Peyer's patch (tissue), 4 donors: ENCODE data around the gene CHST15. TPM values are rescaled to one million over a fixed set of nuclear protein-coding genes. Genes with fewer than 3 reads are reported as not detected.
A peak's percentile ranks its signal among the peaks of the same experiment; 100 is the strongest.

ENCODE experiments used
- DNase-seq, 3 donors: peaks; one replicate each; pipeline ENCODE4 v3.0.0-alpha.2; 2017 to 2019
- H3K27ac ChIP-seq, 4 donors: fragments of 200-600 bp; sonication (generic); one replicate each; pipeline ENCODE4 v1.5.1; 2016 to 2019
- H3K27me3 ChIP-seq, 2 donors: fragments of 200-600 bp; sonication (generic); one replicate each; pipeline ENCODE4 v1.5.1; 2019
- H3K36me3 ChIP-seq, 3 donors: fragments of 200-600 bp; sonication (generic); one replicate each; pipeline ENCODE4 v1.5.1; 2016 to 2019
- H3K4me1 ChIP-seq, 4 donors: fragments of 200-600 bp; sonication (generic); one replicate each; pipeline ENCODE4 v1.5.1; 2016 to 2019
- H3K4me3 ChIP-seq, 4 donors: fragments of 200-600 bp; sonication (generic); 1 replicate in 3 of 4; 2 replicates in 1 of 4; pipeline ENCODE4 v1.5.1; 2016 to 2019; ENCODE audit warnings: mild to moderate bottlenecking in 1 of 4
- H3K9me3 ChIP-seq, 4 donors: fragments of 200-600 bp; sonication (generic); one replicate each; pipeline ENCODE4 v1.5.1; 2016 to 2019; ENCODE audit warnings: mild to moderate bottlenecking in 1 of 4
- POLR2A ChIP-seq, 2 donors: fragments of 450-650 bp; IDR thresholded peaks; one replicate each; pipeline ENCODE4 v1.5.1; 2017; ENCODE audit warnings: antibody characterized with exemption in 2 of 2, mild to moderate bottlenecking in 2 of 2, moderate library complexity in 2 of 2
- total RNA-seq, 4 donors: library from RNA; depleted of rRNA; stranded (reverse); fragments of >200 nt; gene quantifications; one replicate each; pipeline ENCODE4 v1.1.0, GENCODE V29; 2016
- TF ChIP-seq, protein P1 (sequence below), 6 experiments: fragments of 450-650 bp in 4 of 6; fragments of 200-600 bp in 2 of 6; sonication (generic) in 1 of 6; IDR thresholded peaks; one replicate each; pipeline ENCODE4 v1.5.1; 2017 to 2019; ENCODE audit warnings: antibody characterized with exemption in 6 of 6, mild to moderate bottlenecking in 3 of 6, moderate library complexity in 1 of 6

Gene CHST15
- total RNA-seq, 4 donors from 2014 or later = 3.9 to 55.3 (median 10.9) TPM

DNA sequence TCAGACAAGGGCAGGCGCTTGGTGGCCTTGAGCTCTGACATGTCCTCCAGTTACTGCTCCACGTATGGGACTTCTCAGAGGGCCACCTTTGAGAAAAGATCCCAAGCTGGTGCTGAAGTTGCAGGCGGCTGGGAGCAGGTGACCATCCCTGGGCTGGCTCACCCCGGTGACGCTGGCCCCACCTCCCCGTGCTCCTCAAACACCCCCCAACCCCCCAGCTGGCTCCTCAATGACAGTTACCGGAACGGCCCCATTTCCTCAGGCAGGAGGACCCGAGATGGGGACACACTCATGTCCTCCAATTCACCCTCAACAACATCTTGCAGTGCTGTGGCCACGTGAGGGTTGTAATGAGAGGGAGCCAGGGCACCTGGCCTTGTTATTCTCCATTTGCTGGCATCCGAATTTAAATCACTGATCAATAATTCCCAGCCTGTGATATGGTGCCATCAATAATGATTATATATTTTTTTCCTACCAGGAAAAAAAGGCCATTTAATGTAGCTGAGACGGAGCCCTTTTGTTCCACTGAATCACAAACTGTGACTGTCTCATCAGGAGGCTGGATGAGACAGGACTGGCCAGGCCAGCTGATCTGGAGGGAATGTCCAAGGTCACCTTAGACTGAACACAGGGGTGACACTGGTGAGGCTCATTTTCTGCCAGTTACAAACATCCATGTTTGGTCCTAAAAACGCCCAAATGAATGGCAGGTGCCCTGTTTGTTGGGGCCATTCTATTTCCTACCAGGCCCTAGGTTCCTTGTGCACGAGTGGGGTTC lies 64.5 kb downstream of the CHST15 start:
- Histone ChIP-seq H3K27ac (no peak overlapping the region), H3K4me3 (no peak overlapping the region), H3K36me3 (no peaks in the 10 kb centered on the region), H3K27me3 (no peaks in the 10 kb centered on the region), H3K4me1 (peaks cover 0 to 12% (median 0%) of the 10 kb centered on the region in 4 donors), H3K9me3 (no peaks in the 10 kb centered on the region)
- TF ChIP-seq, protein P1, sequence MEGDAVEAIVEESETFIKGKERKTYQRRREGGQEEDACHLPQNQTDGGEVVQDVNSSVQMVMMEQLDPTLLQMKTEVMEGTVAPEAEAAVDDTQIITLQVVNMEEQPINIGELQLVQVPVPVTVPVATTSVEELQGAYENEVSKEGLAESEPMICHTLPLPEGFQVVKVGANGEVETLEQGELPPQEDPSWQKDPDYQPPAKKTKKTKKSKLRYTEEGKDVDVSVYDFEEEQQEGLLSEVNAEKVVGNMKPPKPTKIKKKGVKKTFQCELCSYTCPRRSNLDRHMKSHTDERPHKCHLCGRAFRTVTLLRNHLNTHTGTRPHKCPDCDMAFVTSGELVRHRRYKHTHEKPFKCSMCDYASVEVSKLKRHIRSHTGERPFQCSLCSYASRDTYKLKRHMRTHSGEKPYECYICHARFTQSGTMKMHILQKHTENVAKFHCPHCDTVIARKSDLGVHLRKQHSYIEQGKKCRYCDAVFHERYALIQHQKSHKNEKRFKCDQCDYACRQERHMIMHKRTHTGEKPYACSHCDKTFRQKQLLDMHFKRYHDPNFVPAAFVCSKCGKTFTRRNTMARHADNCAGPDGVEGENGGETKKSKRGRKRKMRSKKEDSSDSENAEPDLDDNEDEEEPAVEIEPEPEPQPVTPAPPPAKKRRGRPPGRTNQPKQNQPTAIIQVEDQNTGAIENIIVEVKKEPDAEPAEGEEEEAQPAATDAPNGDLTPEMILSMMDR (IDR thresholded peaks at IDR 0.05) = no peak
- TF ChIP-seq POLR2A (IDR thresholded peaks at IDR 0.05) = no peak
- no peak for DNase-seq

- Histone ChIP-seq H3K36me3 (no peaks in the 10 kb centered on the region), H3K27me3 (no peaks in the 10 kb centered on the region), H3K4me3 (no peak overlapping the region), H3K27ac (no peak overlapping the region), H3K4me1 (peaks cover 0 to under 1% (median 0%) of the 10 kb centered on the region in 4 donors), H3K9me3 (no peaks in the 10 kb centered on the region)
- TF ChIP-seq, protein P1 (IDR thresholded peaks at IDR 0.05) = no peak
- TF ChIP-seq POLR2A (IDR thresholded peaks at IDR 0.05) = no peak
- DNase-seq = no peak
Measured at GRCh38 chr10:124027651-124028050, 65.7 kb downstream of the CHST15 start.

DNA sequence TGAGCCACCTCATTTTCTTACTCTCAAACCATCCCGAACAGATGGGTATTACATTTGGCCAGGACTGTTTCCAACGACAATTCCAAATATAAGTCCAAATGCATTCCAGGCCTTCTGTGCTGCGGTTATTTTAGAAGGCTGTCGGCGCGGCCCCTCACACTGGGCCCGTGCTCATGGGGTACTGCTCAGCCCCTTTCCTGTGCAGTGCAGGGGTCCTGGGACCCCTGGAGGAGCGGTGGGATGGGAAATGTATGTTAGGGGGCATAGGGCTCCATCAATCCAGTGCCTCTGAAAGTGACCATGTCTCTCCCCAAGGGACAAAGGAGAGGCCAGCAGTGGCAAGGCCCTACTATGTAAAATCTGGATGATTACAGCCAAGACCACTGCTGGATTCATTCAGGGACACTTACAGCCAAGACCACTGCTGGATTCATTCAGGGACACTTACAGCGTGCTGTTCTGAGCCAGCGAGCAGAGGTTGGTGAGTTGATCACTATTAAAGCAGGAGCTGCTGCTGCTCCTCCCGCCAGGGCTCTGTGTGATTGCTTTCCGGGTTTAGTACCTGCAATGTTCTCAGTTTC lies 66.3 kb downstream of the CHST15 start:
- TF ChIP-seq, protein P1 (IDR thresholded peaks at IDR 0.05) = no peak
- TF ChIP-seq POLR2A (IDR thresholded peaks at IDR 0.05) = no peak
- Histone ChIP-seq H3K4me3 (no peak overlapping the region), H3K27me3 (no peaks in the 10 kb centered on the region), H3K4me1 (no peaks in the 10 kb centered on the region), H3K9me3 (no peaks in the 10 kb centered on the region), H3K27ac (no peak overlapping the region), H3K36me3 (no peaks in the 10 kb centered on the region)
- DNase-seq = no peak

DNA sequence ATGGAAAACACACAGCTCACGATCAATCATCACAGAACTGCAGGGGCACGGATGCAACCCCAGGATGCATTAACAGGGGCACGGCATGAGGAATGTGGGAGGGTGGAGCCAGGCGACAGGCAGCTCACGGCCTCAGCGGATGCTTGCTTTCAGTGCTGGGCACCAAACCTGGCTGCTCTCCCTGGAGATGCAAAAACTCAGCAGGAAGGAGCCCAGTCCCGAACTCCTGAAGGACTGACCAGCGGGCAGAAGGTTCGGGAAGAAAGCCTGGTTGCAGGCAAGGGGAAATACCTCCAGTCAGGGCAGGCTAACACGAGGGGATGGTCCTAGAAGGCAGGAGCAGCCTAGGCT lies 66.8 kb downstream of the CHST15 start:
- Histone ChIP-seq H3K27ac (no peak overlapping the region), H3K4me3 (no peak overlapping the region), H3K36me3 (no peaks in the 10 kb centered on the region), H3K27me3 (no peaks in the 10 kb centered on the region), H3K9me3 (no peaks in the 10 kb centered on the region), H3K4me1 (no peaks in the 10 kb centered on the region)
- no peak for DNase-seq
- TF ChIP-seq, protein P1 (IDR thresholded peaks at IDR 0.05) = no peak
- TF ChIP-seq POLR2A (IDR thresholded peaks at IDR 0.05) = no peak

DNA sequence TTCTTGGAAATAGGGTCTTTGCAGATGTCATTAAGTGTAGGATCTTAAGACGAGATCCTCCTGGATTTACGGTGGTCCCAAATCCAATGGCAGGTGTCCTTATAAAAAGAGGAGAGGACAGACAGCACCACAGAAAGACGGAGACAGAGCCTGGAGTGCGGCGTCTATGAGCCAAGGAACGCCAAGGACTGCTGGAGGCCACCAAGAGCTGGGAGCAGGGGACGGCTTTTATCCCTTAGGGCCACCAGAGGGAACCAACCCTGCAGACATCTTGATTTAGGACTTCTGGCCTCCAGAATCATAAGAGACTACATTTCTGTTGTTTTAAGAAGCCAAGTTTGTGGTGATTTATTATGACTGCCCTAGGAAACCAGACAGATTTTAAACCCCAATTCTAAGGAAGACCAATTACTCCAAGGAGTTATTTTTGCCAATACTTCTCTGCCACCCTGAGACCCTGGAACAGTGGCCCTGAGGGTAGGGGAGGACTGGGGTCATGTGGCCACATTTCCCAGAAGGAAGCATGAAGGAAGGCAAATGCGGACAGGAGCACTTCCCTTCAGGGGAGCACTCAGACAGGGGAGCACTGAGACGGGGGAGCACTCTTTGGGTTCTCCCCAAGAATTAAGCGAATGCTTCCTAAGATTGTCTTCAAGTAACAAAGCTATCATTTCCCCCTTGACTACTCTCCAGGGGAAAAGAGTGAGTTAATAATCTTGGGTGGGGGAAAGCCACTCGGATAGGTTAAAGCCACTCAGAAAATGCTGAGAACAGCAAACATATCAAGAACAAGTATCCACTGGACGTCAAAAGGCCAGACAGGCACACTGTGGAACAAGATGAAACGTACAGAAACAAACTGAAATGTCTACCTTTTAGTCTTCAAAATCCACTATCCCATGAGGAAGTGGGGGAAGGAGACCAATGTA lies 67.5 kb downstream of the CHST15 start:
- no peak for TF ChIP-seq POLR2A (IDR thresholded peaks at IDR 0.05)
- TF ChIP-seq, protein P1 (IDR thresholded peaks at IDR 0.05) = peak in 5 of 6 experiments; percentile 28 to 42 (median 32)
- Histone ChIP-seq H3K9me3 (no peaks in the 10 kb centered on the region), H3K4me3 (no peak overlapping the region), H3K27ac (no peak overlapping the region), H3K36me3 (peaks cover 0 to 2% (median 0%) of the 10 kb centered on the region in 3 donors), H3K4me1 (no peaks in the 10 kb centered on the region), H3K27me3 (no peaks in the 10 kb centered on the region)
- DNase-seq = peak in 2 of 3 donors; percentile 37 to 62
